ENCODE results near the gene GNB1. TPM values are rescaled to one million over a fixed set of nuclear protein-coding genes. Genes with fewer than 3 reads are reported as not detected.

GNB1 gene
- total and polyA plus RNA-seq, 2 of the 4 experiments (the other 2 are of a cell fraction): 73.5 to 371 TPM

GRCh38 chr1:1756661-1757421 lies 134.0 kb downstream of the GNB1 start:
- no TSS peak for BruUV-seq (replicated peaks)
- Histone ChIP-seq H2AK9ac (replicated peaks; ENCODE audit: low read depth, low read length, poor library complexity) (peak overlapping the region; percentile 8), H2AK5ac (ENCODE audit: low read depth, low read length) (no peak overlapping the region), H3K4me3 (ENCODE audit: insufficient read depth, low read depth, low read length) (no peak overlapping the region), H3K79me1 (ENCODE audit: low read depth in 1 of 2, low read length in 2 of 2) (peaks cover 5 to 21% of the 10 kb centered on the region in 2 experiments; a peak in 3 of 4 replicates), H2BK15ac (ENCODE audit: low read depth, low read length) (no peak overlapping the region), H3K14ac (replicated peaks; ENCODE audit: low read depth, low read length) (no peak overlapping the region), H3K27ac (ENCODE audit: insufficient read depth, low read length) (no peak overlapping the region), H4K91ac (ENCODE audit: insufficient read depth, low read depth, low read length) (no peak overlapping the region), H3K4me1 (ENCODE audit: control insufficient read depth, insufficient read depth, low read length) (no peaks in the 10 kb centered on the region), H3K9me1 (ENCODE audit: insufficient read depth, low read length) (no peaks in the 10 kb centered on the region; the same call in 1 of the 2 replicates), H3K18ac (ENCODE audit: low read depth, low read length) (no peak overlapping the region), H3K23ac (ENCODE audit: low read depth, low read length) (no peak overlapping the region), H4K5ac (ENCODE audit: low read depth, low read length) (no peak overlapping the region), H3K4me2 (ENCODE audit: low read depth, low read length) (no peak overlapping the region), H3K9me3 (ENCODE audit: control insufficient read depth, insufficient read depth, low read length) (no peaks in the 10 kb centered on the region), H4K20me1 (ENCODE audit: insufficient read depth, low read length) (peaks cover 13% of the 10 kb centered on the region; the same call in 1 of the 2 replicates), H2BK20ac (ENCODE audit: low read depth, low read length) (no peak overlapping the region), H3K27me3 (ENCODE audit: control insufficient read depth, insufficient read depth, low read length) (no peaks in the 10 kb centered on the region), H2BK120ac (ENCODE audit: low read depth, low read length) (no peak overlapping the region), H2BK5ac (ENCODE audit: low read depth, low read length, poor library complexity, severe bottlenecking) (no peak overlapping the region), H4K8ac (ENCODE audit: low read depth in 2 of 2, low read length in 2 of 2) (no peak overlapping the region), H2AFZ (replicated peaks; ENCODE audit: low read length, poor library complexity) (no peak overlapping the region), H3K4ac (ENCODE audit: low read depth, low read length) (no peak overlapping the region), H3K36me3 (ENCODE audit: control insufficient read depth, insufficient read depth, low read length) (peaks cover 63% of the 10 kb centered on the region), H3K56ac (ENCODE audit: extremely low read depth, insufficient read depth, low read length) (no peak overlapping the region), H3K9ac (ENCODE audit: low read depth, low read length) (no peak overlapping the region)
- ChIA-PET POLR2A (ENCODE audit: unreplicated experiment) (no interaction called here), CTCF (no interaction called here)
- dilution Hi-C loops (cut with HindIII; ENCODE audit: low sequenced_read_pairs, unreplicated experiment) (no loop called here), intact Hi-C loops (cut with micrococcal nuclease) (no loop called here), in situ Hi-C loops (cut with MboI; ENCODE audit: low sequenced_read_pairs) (no loop called here)
- DNase-seq: no peak
- no peak for ATAC-seq (ENCODE audit: low read depth)
- 99% methylated on average over 17 of the region's 33 CpGs; no CpG with 5 or more reads in 1 of the 2 experiments for WGBS, 2 experiments (ENCODE audit: extremely low coverage in 2 of 2, insufficient read length in 1 of 2)
- TF ChIP-seq RFX5 (IDR thresholded peaks at IDR 0.05; ENCODE audit: low read depth, low read length): no peak
- TF ChIP-seq MAZ (IDR thresholded peaks at IDR 0.05; ENCODE audit: borderline replicate concordance, low read depth, low read length): no peak
- TF ChIP-seq RAD21 (IDR thresholded peaks at IDR 0.05; ENCODE audit: low read length): no peak
- TF ChIP-seq NFE2L2 (IDR thresholded peaks at IDR 0.05; ENCODE audit: low read depth, low read length): no peak
- TF ChIP-seq FOS (IDR thresholded peaks at IDR 0.05; ENCODE audit: low read depth, low read length): no peak
- no peak for TF ChIP-seq RCOR1 (IDR thresholded peaks at IDR 0.05; ENCODE audit: insufficient replicate concordance, low read length)
- TF ChIP-seq SMC3 (IDR thresholded peaks at IDR 0.05; ENCODE audit: low read depth, low read length): no peak
- no peak for TF ChIP-seq USF2 (IDR thresholded peaks at IDR 0.05; ENCODE audit: low read depth, low read length)
- no peak for TF ChIP-seq BHLHE40 (IDR thresholded peaks at IDR 0.05; ENCODE audit: low read depth, low read length)
- TF ChIP-seq CEBPB (IDR thresholded peaks at IDR 0.05; ENCODE audit: low read depth, low read length): no peak
- TF ChIP-seq CHD1 (IDR thresholded peaks at IDR 0.05; ENCODE audit: low read depth, low read length): no peak
- TF ChIP-seq ELK1 (IDR thresholded peaks at IDR 0.05; ENCODE audit: borderline replicate concordance, low read depth, low read length): no peak
- no peak for TF ChIP-seq MAFK (IDR thresholded peaks at IDR 0.05; ENCODE audit: low read depth, low read length)
- TF ChIP-seq POLR2A (IDR thresholded peaks at IDR 0.05; ENCODE audit: low read depth, low read length): no peak
- TF ChIP-seq MXI1 (IDR thresholded peaks at IDR 0.05; ENCODE audit: borderline replicate concordance, low read depth, low read length): no peak
- no peak for TF ChIP-seq CTCF (conservative IDR thresholded peaks at IDR 0.05; ENCODE audit: low read depth, low read length)

Measured in IMR-90 (cell line).